GM13976 (cell line): Measurements from ENCODE around the gene OFD1.

Source experiments
- DNase-seq: peaks from one replicate; pipeline ENCODE4 v3.0.0; 2012; ENCODE audit warnings: low spot score
- CTCF ChIP-seq: IDR thresholded peaks from 2 replicates; pipeline ENCODE4 v1.5.1; 2012; ENCODE audit warnings: borderline replicate concordance, mild to moderate bottlenecking; ENCODE audit not compliant: insufficient read depth; ENCODE audit errors: extremely low read depth, missing control alignments, control extremely low read depth
- in situ Hi-C: fragments of 300-500 bp; cut with MboI; formaldehyde crosslinking; loops from one replicate; pipeline ENCODE4 v1.12.0; 2022; ENCODE audit warnings: low sequenced_read_pairs, mixed read lengths, inconsistent platforms; ENCODE audit not compliant: unreplicated experiment

The OFD1 gene

GRCh38 chrX:13808865-13809264 is 74.3 kb downstream of the OFD1 start:
- in situ Hi-C loops = no loop called here
- DNase-seq = no peak
- TF ChIP-seq CTCF = no peak

GRCh38 chrX:13815664-13816063 is 81.1 kb downstream of the OFD1 start:
- TF ChIP-seq CTCF = no peak
- no peak for DNase-seq
- in situ Hi-C loops = no loop called here

- in situ Hi-C loops = no loop called here
- no peak for DNase-seq
- TF ChIP-seq CTCF = no peak
Observed at GRCh38 chrX:13816176-13816575, 81.6 kb downstream of the OFD1 start.

- in situ Hi-C loops = no loop called here
- no peak for TF ChIP-seq CTCF
- no peak for DNase-seq
Observed at GRCh38 chrX:13816643-13817627, 82.4 kb downstream of the OFD1 start, which contains the start of gene GPM6B. Gene GPM6B, minus strand, starts transcription at chrX:13817093. Its CDS starts 189 bp downstream, at chrX:13816904.
